SK-N-MC (cell line): Measurements from ENCODE around the gene RAB11B.

Source experiments
- EZH2 ChIP-seq: fragments of 200-600 bp; sonication (generic); IDR thresholded peaks from one replicate; pipeline ENCODE4 v1.6.1; 2017; ENCODE audit warnings: antibody characterized with exemption
- FOXP2 ChIP-seq: optimal IDR thresholded peaks from 2 replicates; pipeline ENCODE3; 2011; ENCODE audit warnings: mild to moderate bottlenecking, moderate library complexity; ENCODE audit not compliant: insufficient read depth; ENCODE audit errors: extremely low read length, control extremely low read depth
- POLR2AphosphoS5 ChIP-seq: IDR thresholded peaks from 2 replicates; pipeline ENCODE4 v1.6.1; 2012; ENCODE audit warnings: mild to moderate bottlenecking, low read depth, low read length, borderline replicate concordance

DNA sequence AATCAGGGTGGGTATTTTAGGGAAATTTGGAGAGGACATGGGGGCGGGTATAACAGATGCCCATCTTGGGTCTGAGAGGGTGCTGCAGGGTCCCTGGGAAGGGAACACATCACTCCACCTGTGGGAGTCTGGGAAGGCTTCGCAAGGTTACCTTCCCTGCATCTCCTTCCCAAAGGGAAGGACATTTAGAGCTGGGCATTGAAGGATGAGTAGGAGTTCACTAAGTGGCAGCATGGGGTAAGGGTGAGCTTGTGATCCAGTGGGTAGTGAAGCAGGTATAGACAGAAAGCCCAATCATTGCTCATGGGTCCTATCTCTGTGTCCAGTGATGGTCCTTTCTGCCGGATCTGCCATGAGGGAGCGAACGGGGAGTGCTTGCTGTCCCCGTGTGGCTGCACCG, 36.1 kb downstream of the RAB11B start:
- TF ChIP-seq POLR2AphosphoS5 (no peak), EZH2 (no peak), FOXP2 (no peak)
